ENCODE results near the gene IL17C. TPM values are rescaled to one million over a fixed set of nuclear protein-coding genes. Genes with fewer than 3 reads are reported as not detected.

IL17C gene, protein sequence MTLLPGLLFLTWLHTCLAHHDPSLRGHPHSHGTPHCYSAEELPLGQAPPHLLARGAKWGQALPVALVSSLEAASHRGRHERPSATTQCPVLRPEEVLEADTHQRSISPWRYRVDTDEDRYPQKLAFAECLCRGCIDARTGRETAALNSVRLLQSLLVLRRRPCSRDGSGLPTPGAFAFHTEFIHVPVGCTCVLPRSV
- polyA plus RNA-seq (2013) = 0.44 and 0.49 TPM in 2 replicates

DNA sequence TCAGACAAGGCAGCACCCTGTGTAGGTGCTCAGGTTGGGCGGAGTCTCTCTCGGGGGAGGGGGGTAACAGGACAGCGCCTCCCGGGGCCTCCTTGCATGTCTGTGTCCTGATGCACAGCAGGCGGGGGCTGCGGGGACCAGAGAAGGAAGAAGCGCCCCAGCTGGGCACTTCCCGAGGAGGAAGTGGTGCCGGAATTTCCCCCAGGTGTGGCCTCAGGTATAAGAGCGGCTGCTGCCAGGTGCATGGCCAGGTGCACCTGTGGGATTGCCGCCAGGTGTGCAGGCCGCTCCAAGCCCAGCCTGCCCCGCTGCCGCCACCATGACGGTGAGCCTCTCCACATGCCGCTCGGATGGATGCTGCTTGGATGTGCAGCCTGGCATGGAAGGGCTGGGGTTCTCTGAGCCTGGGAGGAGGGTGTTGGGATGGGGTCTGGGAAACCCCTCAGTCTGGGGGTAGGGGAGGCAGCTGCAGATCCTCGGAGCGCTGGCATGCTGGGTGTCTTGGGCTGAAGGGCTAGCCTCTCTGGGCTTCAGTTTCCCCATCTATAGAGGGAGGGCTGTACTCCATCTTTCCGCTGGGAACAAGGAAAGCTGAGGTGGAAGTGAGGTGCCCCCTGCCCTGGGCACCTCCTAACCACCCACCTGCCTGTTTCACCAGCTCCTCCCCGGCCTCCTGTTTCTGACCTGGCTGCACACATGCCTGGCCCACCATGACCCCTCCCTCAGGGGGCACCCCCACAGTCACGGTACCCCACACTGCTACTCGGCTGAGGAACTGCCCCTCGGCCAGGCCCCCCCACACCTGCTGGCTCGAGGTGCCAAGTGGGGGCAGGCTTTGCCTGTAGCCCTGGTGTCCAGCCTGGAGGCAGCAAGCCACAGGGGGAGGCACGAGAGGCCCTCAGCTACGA is at the start of gene IL17C:
Gene IL17C (plus strand): TSS at position 250 of the 908 bp plus-strand sequence. CDS start 70 bp downstream, at position 320.
- Histone ChIP-seq H3K14ac (ENCODE audit: low read length) (no peak within 1 kb of the TSS), H4K8ac (ENCODE audit: low read depth, low read length) (no peak within 1 kb of the TSS), H2BK5ac (ENCODE audit: low read depth, low read length, poor library complexity) (no peak within 1 kb of the TSS), H3K79me1 (ENCODE audit: low read length) (peaks cover 17% of the 10 kb centered on the region), H3K4me1 (ENCODE audit: control insufficient read depth in 1 of 2, insufficient read depth in 2 of 2, low read length in 2 of 2) (peaks cover 18 to 19% of the 10 kb centered on the region in 2 experiments), H3K4me2 (ENCODE audit: low read length) (no peak within 1 kb of the TSS), H2AFZ (ENCODE audit: insufficient read depth, low read length, poor library complexity) (no peak within 1 kb of the TSS), H3K27ac (ENCODE audit: low read depth, low read length) (no peak within 1 kb of the TSS), H4K91ac (ENCODE audit: low read depth, low read length) (peak within 1 kb of the TSS; percentile 15), H2BK120ac (ENCODE audit: insufficient read depth, low read length, poor library complexity) (no peak within 1 kb of the TSS), H4K12ac (ENCODE audit: low read depth, low read length) (no peak within 1 kb of the TSS), H3K9me3 (ENCODE audit: insufficient read depth, low read depth, low read length) (peaks cover 7% of the 10 kb centered on the region), H3K18ac (ENCODE audit: low read length) (no peak within 1 kb of the TSS), H3K79me2 (ENCODE audit: control insufficient read depth, insufficient read depth, low read length, poor library complexity) (no peaks in the 10 kb centered on the region), H3K36me3 (ENCODE audit: control insufficient read depth in 1 of 2, insufficient read depth in 2 of 2, low read length in 2 of 2) (peaks cover 5% of the 10 kb centered on the region in 2 experiments), H3K4ac (ENCODE audit: low read depth, low read length) (no peak within 1 kb of the TSS), H3K9ac (ENCODE audit: low read length) (no peak within 1 kb of the TSS), H3K27me3 (ENCODE audit: insufficient read depth, low read length) (peaks cover 3% of the 10 kb centered on the region), H2BK12ac (ENCODE audit: low read length) (no peak within 1 kb of the TSS), H2AK5ac (ENCODE audit: low read length) (no peak within 1 kb of the TSS), H3K23ac (ENCODE audit: low read length) (no peak within 1 kb of the TSS), H3K4me3 (ENCODE audit: low read depth, low read length) (no peak within 1 kb of the TSS)
- DNase-seq = peak; percentile 58 to 71
- WGBS (ENCODE audit: extremely low coverage, insufficient coverage, insufficient read length) = no CpG with 5 or more reads among the region's 27 CpGs

- no peak overlapping the region for H2AFZ ChIP-seq (ENCODE audit: insufficient read depth, low read length, poor library complexity)
- no peak overlapping the region for H3K4me2 ChIP-seq (ENCODE audit: low read length)
- H4K91ac ChIP-seq (ENCODE audit: low read depth, low read length) = no peak overlapping the region
- no peak overlapping the region for H4K8ac ChIP-seq (ENCODE audit: low read depth, low read length)
- no peaks in the 10 kb centered on the region for H3K79me1 ChIP-seq (ENCODE audit: low read length)
- no peak overlapping the region for H2BK120ac ChIP-seq (ENCODE audit: insufficient read depth, low read length, poor library complexity)
- H3K4me1 ChIP-seq (ENCODE audit: control insufficient read depth in 1 of 2, insufficient read depth in 2 of 2, low read length in 2 of 2) = no peaks in the 10 kb centered on the region
- peaks cover 47 to 57% of the 10 kb centered on the region in 2 experiments for H3K36me3 ChIP-seq (ENCODE audit: control insufficient read depth in 1 of 2, insufficient read depth in 2 of 2, low read length in 2 of 2)
- no peak overlapping the region for H2BK5ac ChIP-seq (ENCODE audit: low read depth, low read length, poor library complexity)
- H2AK5ac ChIP-seq (ENCODE audit: low read length) = no peak overlapping the region
- no peaks in the 10 kb centered on the region for H3K79me2 ChIP-seq (ENCODE audit: control insufficient read depth, insufficient read depth, low read length, poor library complexity)
- no peak overlapping the region for H2BK12ac ChIP-seq (ENCODE audit: low read length)
- no peak overlapping the region for H3K9ac ChIP-seq (ENCODE audit: low read length)
- WGBS (ENCODE audit: extremely low coverage, insufficient coverage, insufficient read length) = no CpG with 5 or more reads among the region's 6 CpGs
- no peak overlapping the region for H3K4ac ChIP-seq (ENCODE audit: low read depth, low read length)
- H3K27me3 ChIP-seq (ENCODE audit: insufficient read depth, low read length) = no peaks in the 10 kb centered on the region
- H3K4me3 ChIP-seq (ENCODE audit: low read depth, low read length) = no peak overlapping the region
- H3K18ac ChIP-seq (ENCODE audit: low read length) = no peak overlapping the region
- H4K12ac ChIP-seq (ENCODE audit: low read depth, low read length) = no peak overlapping the region
- no peak overlapping the region for H3K27ac ChIP-seq (ENCODE audit: low read depth, low read length)
- DNase-seq = no peak
- no peak overlapping the region for H3K23ac ChIP-seq (ENCODE audit: low read length)
- peaks cover 2% of the 10 kb centered on the region for H3K9me3 ChIP-seq (ENCODE audit: insufficient read depth, low read depth, low read length)
- H3K14ac ChIP-seq (ENCODE audit: low read length) = no peak overlapping the region
These were observed 49.6 kb upstream of the IL17C start for GRCh38 chr16:88588754-88589153.

DNA sequence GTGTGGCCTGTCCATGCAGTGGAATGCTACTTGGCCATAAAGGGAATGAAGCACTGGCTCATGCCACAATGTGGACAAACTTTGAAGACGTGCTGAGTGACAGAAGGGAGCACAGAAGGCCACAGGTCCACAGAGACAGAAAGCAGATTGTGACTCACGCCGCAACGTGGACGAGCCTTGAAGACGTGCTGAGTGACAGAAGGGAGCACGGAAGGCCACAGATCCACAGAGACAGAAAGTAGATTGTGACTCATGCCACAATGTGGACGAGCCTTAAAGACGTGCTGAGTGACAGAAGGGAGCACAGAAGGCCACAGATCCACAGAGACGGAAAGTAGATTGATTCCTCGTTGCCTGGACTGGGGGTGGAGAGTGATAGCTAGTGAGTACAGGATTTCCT is 48.9 kb upstream of the IL17C start:
- WGBS (ENCODE audit: extremely low coverage, insufficient coverage, insufficient read length) = no CpG with 5 or more reads among the region's 11 CpGs
- Histone ChIP-seq H3K14ac (ENCODE audit: low read length) (no peak overlapping the region), H3K36me3 (ENCODE audit: control insufficient read depth in 1 of 2, insufficient read depth in 2 of 2, low read length in 2 of 2) (peaks cover 48 to 59% of the 10 kb centered on the region in 2 experiments), H3K4me3 (ENCODE audit: low read depth, low read length) (no peak overlapping the region), H3K9me3 (ENCODE audit: insufficient read depth, low read depth, low read length) (peaks cover 2% of the 10 kb centered on the region), H3K4me1 (ENCODE audit: control insufficient read depth in 1 of 2, insufficient read depth in 2 of 2, low read length in 2 of 2) (no peaks in the 10 kb centered on the region), H2AK5ac (ENCODE audit: low read length) (no peak overlapping the region), H4K12ac (ENCODE audit: low read depth, low read length) (no peak overlapping the region), H3K27me3 (ENCODE audit: insufficient read depth, low read length) (no peaks in the 10 kb centered on the region), H4K8ac (ENCODE audit: low read depth, low read length) (no peak overlapping the region), H3K18ac (ENCODE audit: low read length) (no peak overlapping the region), H3K79me1 (ENCODE audit: low read length) (no peaks in the 10 kb centered on the region), H3K9ac (ENCODE audit: low read length) (no peak overlapping the region), H2BK120ac (ENCODE audit: insufficient read depth, low read length, poor library complexity) (no peak overlapping the region), H4K91ac (ENCODE audit: low read depth, low read length) (no peak overlapping the region), H3K27ac (ENCODE audit: low read depth, low read length) (no peak overlapping the region), H2BK5ac (ENCODE audit: low read depth, low read length, poor library complexity) (no peak overlapping the region), H3K23ac (ENCODE audit: low read length) (no peak overlapping the region), H3K79me2 (ENCODE audit: control insufficient read depth, insufficient read depth, low read length, poor library complexity) (no peaks in the 10 kb centered on the region), H3K4ac (ENCODE audit: low read depth, low read length) (no peak overlapping the region), H2AFZ (ENCODE audit: insufficient read depth, low read length, poor library complexity) (no peak overlapping the region), H2BK12ac (ENCODE audit: low read length) (no peak overlapping the region), H3K4me2 (ENCODE audit: low read length) (no peak overlapping the region)
- no peak for DNase-seq

GRCh38 chr16:88591577-88592021 is 46.8 kb upstream of the IL17C start:
- Histone ChIP-seq H2AFZ (ENCODE audit: insufficient read depth, low read length, poor library complexity) (no peak overlapping the region), H3K18ac (ENCODE audit: low read length) (no peak overlapping the region), H4K91ac (ENCODE audit: low read depth, low read length) (no peak overlapping the region), H2BK5ac (ENCODE audit: low read depth, low read length, poor library complexity) (no peak overlapping the region), H3K23ac (ENCODE audit: low read length) (no peak overlapping the region), H2BK12ac (ENCODE audit: low read length) (no peak overlapping the region), H4K12ac (ENCODE audit: low read depth, low read length) (no peak overlapping the region), H3K27ac (ENCODE audit: low read depth, low read length) (no peak overlapping the region), H2AK5ac (ENCODE audit: low read length) (no peak overlapping the region), H2BK120ac (ENCODE audit: insufficient read depth, low read length, poor library complexity) (no peak overlapping the region), H3K27me3 (ENCODE audit: insufficient read depth, low read length) (no peaks in the 10 kb centered on the region), H3K9me3 (ENCODE audit: insufficient read depth, low read depth, low read length) (peaks cover 2% of the 10 kb centered on the region), H4K8ac (ENCODE audit: low read depth, low read length) (no peak overlapping the region), H3K9ac (ENCODE audit: low read length) (no peak overlapping the region), H3K14ac (ENCODE audit: low read length) (no peak overlapping the region), H3K79me2 (ENCODE audit: control insufficient read depth, insufficient read depth, low read length, poor library complexity) (no peaks in the 10 kb centered on the region), H3K4ac (ENCODE audit: low read depth, low read length) (no peak overlapping the region), H3K4me2 (ENCODE audit: low read length) (no peak overlapping the region), H3K4me3 (ENCODE audit: low read depth, low read length) (no peak overlapping the region), H3K36me3 (ENCODE audit: control insufficient read depth in 1 of 2, insufficient read depth in 2 of 2, low read length in 2 of 2) (peaks cover 44 to 51% of the 10 kb centered on the region in 2 experiments), H3K4me1 (ENCODE audit: control insufficient read depth in 1 of 2, insufficient read depth in 2 of 2, low read length in 2 of 2) (no peaks in the 10 kb centered on the region), H3K79me1 (ENCODE audit: low read length) (no peaks in the 10 kb centered on the region)
- peak; percentile 43 to 47 for DNase-seq
- no CpG with 5 or more reads among the region's 10 CpGs for WGBS (ENCODE audit: extremely low coverage, insufficient coverage, insufficient read length)
